ENCODE measurements around the gene SLC30A1.

SLC30A1 gene

GRCh38 chr1:211536606-211537005 is 42.4 kb downstream of the SLC30A1 start:
- no peak overlapping the region for H3K27ac ChIP-seq (ENCODE audit: low read depth, low read length)
- no peak overlapping the region for H2AK5ac ChIP-seq (ENCODE audit: low read length)
- no peak overlapping the region for H4K12ac ChIP-seq (ENCODE audit: low read depth, low read length)
- no peak overlapping the region for H3K9ac ChIP-seq (ENCODE audit: low read length)
- H3K4me2 ChIP-seq (ENCODE audit: low read length), result no peak overlapping the region
- H3K27me3 ChIP-seq (ENCODE audit: insufficient read depth, low read length), result no peaks in the 10 kb centered on the region
- no peaks in the 10 kb centered on the region for H3K36me3 ChIP-seq (ENCODE audit: control insufficient read depth in 1 of 2, insufficient read depth in 2 of 2, low read length in 2 of 2)
- H3K4me1 ChIP-seq (ENCODE audit: control insufficient read depth in 1 of 2, insufficient read depth in 2 of 2, low read length in 2 of 2), result peaks cover 0 to 3% of the 10 kb centered on the region in 2 experiments
- no peak overlapping the region for H2BK12ac ChIP-seq (ENCODE audit: low read length)
- H3K23ac ChIP-seq (ENCODE audit: low read length), result no peak overlapping the region
- no peak overlapping the region for H3K4ac ChIP-seq (ENCODE audit: low read depth, low read length)
- no peak overlapping the region for H2AFZ ChIP-seq (ENCODE audit: insufficient read depth, low read length, poor library complexity)
- WGBS (ENCODE audit: extremely low coverage, insufficient coverage, insufficient read length), result no CpG with 5 or more reads among the region's 8 CpGs
- DNase-seq, result no peak
- no peak overlapping the region for H3K18ac ChIP-seq (ENCODE audit: low read length)
- H3K79me2 ChIP-seq (ENCODE audit: control insufficient read depth, insufficient read depth, low read length, poor library complexity), result no peaks in the 10 kb centered on the region
- H4K91ac ChIP-seq (ENCODE audit: low read depth, low read length), result no peak overlapping the region
- no peak overlapping the region for H2BK5ac ChIP-seq (ENCODE audit: low read depth, low read length, poor library complexity)
- no peaks in the 10 kb centered on the region for H3K79me1 ChIP-seq (ENCODE audit: low read length)
- H3K4me3 ChIP-seq (ENCODE audit: low read depth, low read length), result no peak overlapping the region
- peaks cover 7% of the 10 kb centered on the region for H3K9me3 ChIP-seq (ENCODE audit: insufficient read depth, low read depth, low read length)
- no peak overlapping the region for H4K8ac ChIP-seq (ENCODE audit: low read depth, low read length)
- H2BK120ac ChIP-seq (ENCODE audit: insufficient read depth, low read length, poor library complexity), result no peak overlapping the region
- H3K14ac ChIP-seq (ENCODE audit: low read length), result no peak overlapping the region

GRCh38 chr1:211535346-211535745 is 43.6 kb downstream of the SLC30A1 start:
- no peak overlapping the region for H3K27ac ChIP-seq (ENCODE audit: low read depth, low read length)
- no peak overlapping the region for H4K8ac ChIP-seq (ENCODE audit: low read depth, low read length)
- H2BK120ac ChIP-seq (ENCODE audit: insufficient read depth, low read length, poor library complexity), result no peak overlapping the region
- no peak overlapping the region for H2BK5ac ChIP-seq (ENCODE audit: low read depth, low read length, poor library complexity)
- no peak overlapping the region for H3K4me3 ChIP-seq (ENCODE audit: low read depth, low read length)
- no peaks in the 10 kb centered on the region for H3K27me3 ChIP-seq (ENCODE audit: insufficient read depth, low read length)
- H3K4me2 ChIP-seq (ENCODE audit: low read length), result no peak overlapping the region
- peaks cover 0 to 3% of the 10 kb centered on the region in 2 experiments for H3K4me1 ChIP-seq (ENCODE audit: control insufficient read depth in 1 of 2, insufficient read depth in 2 of 2, low read length in 2 of 2)
- peaks cover 3% of the 10 kb centered on the region for H3K9me3 ChIP-seq (ENCODE audit: insufficient read depth, low read depth, low read length)
- no CpG with 5 or more reads among the region's 2 CpGs for WGBS (ENCODE audit: extremely low coverage, insufficient coverage, insufficient read length)
- H3K23ac ChIP-seq (ENCODE audit: low read length), result no peak overlapping the region
- H3K9ac ChIP-seq (ENCODE audit: low read length), result no peak overlapping the region
- H3K36me3 ChIP-seq (ENCODE audit: control insufficient read depth in 1 of 2, insufficient read depth in 2 of 2, low read length in 2 of 2), result no peaks in the 10 kb centered on the region
- no peaks in the 10 kb centered on the region for H3K79me2 ChIP-seq (ENCODE audit: control insufficient read depth, insufficient read depth, low read length, poor library complexity)
- DNase-seq, result no peak
- no peak overlapping the region for H4K12ac ChIP-seq (ENCODE audit: low read depth, low read length)
- no peak overlapping the region for H3K14ac ChIP-seq (ENCODE audit: low read length)
- H4K91ac ChIP-seq (ENCODE audit: low read depth, low read length), result no peak overlapping the region
- no peak overlapping the region for H2BK12ac ChIP-seq (ENCODE audit: low read length)
- H2AFZ ChIP-seq (ENCODE audit: insufficient read depth, low read length, poor library complexity), result no peak overlapping the region
- H3K4ac ChIP-seq (ENCODE audit: low read depth, low read length), result no peak overlapping the region
- H2AK5ac ChIP-seq (ENCODE audit: low read length), result no peak overlapping the region
- H3K18ac ChIP-seq (ENCODE audit: low read length), result no peak overlapping the region
- no peaks in the 10 kb centered on the region for H3K79me1 ChIP-seq (ENCODE audit: low read length)

GRCh38 chr1:211534545-211535291 is 44.2 kb downstream of the SLC30A1 start:
- Histone ChIP-seq H3K18ac (ENCODE audit: low read length) (no peak overlapping the region), H3K36me3 (ENCODE audit: control insufficient read depth in 1 of 2, insufficient read depth in 2 of 2, low read length in 2 of 2) (no peaks in the 10 kb centered on the region), H3K14ac (ENCODE audit: low read length) (no peak overlapping the region), H4K12ac (ENCODE audit: low read depth, low read length) (no peak overlapping the region), H3K27ac (ENCODE audit: low read depth, low read length) (no peak overlapping the region), H3K79me2 (ENCODE audit: control insufficient read depth, insufficient read depth, low read length, poor library complexity) (no peaks in the 10 kb centered on the region), H3K27me3 (ENCODE audit: insufficient read depth, low read length) (no peaks in the 10 kb centered on the region), H3K79me1 (ENCODE audit: low read length) (no peaks in the 10 kb centered on the region), H4K91ac (ENCODE audit: low read depth, low read length) (no peak overlapping the region), H4K8ac (ENCODE audit: low read depth, low read length) (no peak overlapping the region), H2BK5ac (ENCODE audit: low read depth, low read length, poor library complexity) (no peak overlapping the region), H2BK12ac (ENCODE audit: low read length) (no peak overlapping the region), H3K4me2 (ENCODE audit: low read length) (no peak overlapping the region), H3K9ac (ENCODE audit: low read length) (no peak overlapping the region), H2AK5ac (ENCODE audit: low read length) (no peak overlapping the region), H3K4me1 (ENCODE audit: control insufficient read depth in 1 of 2, insufficient read depth in 2 of 2, low read length in 2 of 2) (peaks cover 0 to 3% of the 10 kb centered on the region in 2 experiments), H2AFZ (ENCODE audit: insufficient read depth, low read length, poor library complexity) (no peak overlapping the region), H2BK120ac (ENCODE audit: insufficient read depth, low read length, poor library complexity) (no peak overlapping the region), H3K9me3 (ENCODE audit: insufficient read depth, low read depth, low read length) (peaks cover 3% of the 10 kb centered on the region), H3K4ac (ENCODE audit: low read depth, low read length) (no peak overlapping the region), H3K4me3 (ENCODE audit: low read depth, low read length) (no peak overlapping the region), H3K23ac (ENCODE audit: low read length) (no peak overlapping the region)
- no peak for DNase-seq
- no CpG with 5 or more reads among the region's 5 CpGs for WGBS (ENCODE audit: extremely low coverage, insufficient coverage, insufficient read length)

GRCh38 chr1:211532088-211532444 is 46.9 kb downstream of the SLC30A1 start:
- H3K27ac ChIP-seq (ENCODE audit: low read depth, low read length), result no peak overlapping the region

More at GRCh38 chr1:211532088-211532444, 46.9 kb downstream of the SLC30A1 start:
- Histone ChIP-seq H3K4me3 (ENCODE audit: low read depth, low read length) (no peak overlapping the region), H4K12ac (ENCODE audit: low read depth, low read length) (no peak overlapping the region), H2AFZ (ENCODE audit: insufficient read depth, low read length, poor library complexity) (no peak overlapping the region), H2BK12ac (ENCODE audit: low read length) (no peak overlapping the region), H3K36me3 (ENCODE audit: control insufficient read depth in 1 of 2, insufficient read depth in 2 of 2, low read length in 2 of 2) (no peaks in the 10 kb centered on the region), H3K4me2 (ENCODE audit: low read length) (no peak overlapping the region), H3K14ac (ENCODE audit: low read length) (no peak overlapping the region), H4K91ac (ENCODE audit: low read depth, low read length) (no peak overlapping the region), H3K9ac (ENCODE audit: low read length) (no peak overlapping the region), H3K9me3 (ENCODE audit: insufficient read depth, low read depth, low read length) (peaks cover 2% of the 10 kb centered on the region), H3K4ac (ENCODE audit: low read depth, low read length) (no peak overlapping the region), H3K4me1 (ENCODE audit: control insufficient read depth in 1 of 2, insufficient read depth in 2 of 2, low read length in 2 of 2) (peaks cover 0 to 3% of the 10 kb centered on the region in 2 experiments), H2AK5ac (ENCODE audit: low read length) (no peak overlapping the region), H3K23ac (ENCODE audit: low read length) (no peak overlapping the region), H2BK120ac (ENCODE audit: insufficient read depth, low read length, poor library complexity) (no peak overlapping the region), H3K79me1 (ENCODE audit: low read length) (no peaks in the 10 kb centered on the region), H4K8ac (ENCODE audit: low read depth, low read length) (no peak overlapping the region), H2BK5ac (ENCODE audit: low read depth, low read length, poor library complexity) (no peak overlapping the region), H3K18ac (ENCODE audit: low read length) (no peak overlapping the region), H3K27me3 (ENCODE audit: insufficient read depth, low read length) (no peaks in the 10 kb centered on the region), H3K79me2 (ENCODE audit: control insufficient read depth, insufficient read depth, low read length, poor library complexity) (no peaks in the 10 kb centered on the region)
- DNase-seq, result no peak
- no CpG with 5 or more reads among the region's 6 CpGs for WGBS (ENCODE audit: extremely low coverage, insufficient coverage, insufficient read length)
